ACC112 (cell line): ENCODE data around the gene ARHGEF6.
"Not testable (repeated sequence)": the region's sequence is repeated elsewhere in the genome, so short reads cannot be mapped to it uniquely, and the experiment has no call there.

Experiments
- H2AFZ ChIP-seq: fragments of 200-600 bp; sonication (generic); one replicate; pipeline ENCODE4 v1.6.0; 2017; ENCODE audit warnings: antibody characterized with exemption, low read length; ENCODE audit not compliant: unreplicated experiment
- H3K27ac ChIP-seq: fragments of 200-600 bp; sonication (generic); 2 replicates; pipeline ENCODE4 v1.5.1; 2014; ENCODE audit warnings: low read depth, mild to moderate bottlenecking, antibody characterized with exemption, low read length, moderate library complexity
- H3K27me3 ChIP-seq: fragments of 200-600 bp; sonication (generic); 2 replicates; pipeline ENCODE4 v1.6.1; 2014; ENCODE audit warnings: mild to moderate bottlenecking, antibody characterized with exemption, low read length, moderate library complexity, mixed read lengths; ENCODE audit not compliant: insufficient read depth
- H3K36me3 ChIP-seq: fragments of 200-600 bp; sonication (generic); 2 replicates; pipeline ENCODE4 v1.6.1; 2016; ENCODE audit warnings: mild to moderate bottlenecking, antibody characterized with exemption, low read length, moderate library complexity, mixed read lengths; ENCODE audit not compliant: insufficient read depth
- H3K4me1 ChIP-seq: fragments of 200-600 bp; sonication (generic); one replicate; pipeline ENCODE4 v1.6.1; 2016; ENCODE audit warnings: low read length, mixed read lengths; ENCODE audit not compliant: insufficient read depth, unreplicated experiment, control insufficient read depth
- H3K4me3 ChIP-seq: fragments of 200-600 bp; sonication (generic); 2 replicates; pipeline ENCODE4 v1.5.1; 2014; ENCODE audit warnings: mild to moderate bottlenecking, low read depth, low read length
- H3K79me2 ChIP-seq: fragments of 200-600 bp; sonication (generic); one replicate; pipeline ENCODE4 v1.6.0; 2016; ENCODE audit warnings: low read length; ENCODE audit not compliant: control insufficient read depth, unreplicated experiment, insufficient read depth

The ARHGEF6 gene, protein sequence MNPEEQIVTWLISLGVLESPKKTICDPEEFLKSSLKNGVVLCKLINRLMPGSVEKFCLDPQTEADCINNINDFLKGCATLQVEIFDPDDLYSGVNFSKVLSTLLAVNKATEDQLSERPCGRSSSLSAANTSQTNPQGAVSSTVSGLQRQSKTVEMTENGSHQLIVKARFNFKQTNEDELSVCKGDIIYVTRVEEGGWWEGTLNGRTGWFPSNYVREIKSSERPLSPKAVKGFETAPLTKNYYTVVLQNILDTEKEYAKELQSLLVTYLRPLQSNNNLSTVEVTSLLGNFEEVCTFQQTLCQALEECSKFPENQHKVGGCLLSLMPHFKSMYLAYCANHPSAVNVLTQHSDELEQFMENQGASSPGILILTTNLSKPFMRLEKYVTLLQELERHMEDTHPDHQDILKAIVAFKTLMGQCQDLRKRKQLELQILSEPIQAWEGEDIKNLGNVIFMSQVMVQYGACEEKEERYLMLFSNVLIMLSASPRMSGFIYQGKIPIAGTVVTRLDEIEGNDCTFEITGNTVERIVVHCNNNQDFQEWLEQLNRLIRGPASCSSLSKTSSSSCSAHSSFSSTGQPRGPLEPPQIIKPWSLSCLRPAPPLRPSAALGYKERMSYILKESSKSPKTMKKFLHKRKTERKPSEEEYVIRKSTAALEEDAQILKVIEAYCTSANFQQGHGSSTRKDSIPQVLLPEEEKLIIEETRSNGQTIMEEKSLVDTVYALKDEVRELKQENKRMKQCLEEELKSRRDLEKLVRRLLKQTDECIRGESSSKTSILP

GRCh38 chrX:136780763-136781162 lies at the start of gene ARHGEF6:
TSS of gene ARHGEF6 (minus strand) at chrX:136780932. CDS start at chrX:136780882, 50 bp downstream.
- Histone ChIP-seq H3K27me3 (no peaks in the 10 kb centered on the region), H2AFZ (peak within 1 kb of the TSS; percentile 60), H3K36me3 (no peaks in the 10 kb centered on the region), H3K4me1 (peaks cover 11% of the 10 kb centered on the region), H3K4me3 (peak within 1 kb of the TSS; percentile 30), H3K27ac (no peak within 1 kb of the TSS), H3K79me2 (no peaks in the 10 kb centered on the region)

DNA sequence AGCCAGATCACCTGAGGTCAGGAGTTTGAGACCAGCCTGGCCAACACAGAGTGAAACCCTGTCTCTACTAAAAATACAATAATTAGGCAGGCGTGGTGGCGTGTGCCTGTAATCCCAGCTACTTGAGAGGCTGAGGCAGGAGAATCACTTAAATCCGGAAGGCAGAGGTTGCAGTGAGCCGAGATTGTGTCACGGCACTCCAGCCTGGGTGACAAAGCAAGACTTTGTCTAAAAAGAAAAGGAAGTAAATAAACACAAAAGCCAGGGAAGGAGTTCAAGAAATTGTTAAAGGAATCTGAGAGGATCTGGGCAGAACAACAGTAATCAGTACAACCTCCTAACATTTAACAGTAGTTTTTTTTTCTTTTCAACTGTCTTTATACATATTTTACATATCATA lies 48.7 kb upstream of the ARHGEF6 start:
- Histone ChIP-seq H3K79me2 (no peaks in the 10 kb centered on the region), H3K4me1 (peaks cover 4% of the 10 kb centered on the region), H3K27ac (no peak overlapping the region), H3K36me3 (no peaks in the 10 kb centered on the region), H2AFZ (no peak overlapping the region), H3K27me3 (no peaks in the 10 kb centered on the region), H3K4me3 (no peak overlapping the region)

DNA sequence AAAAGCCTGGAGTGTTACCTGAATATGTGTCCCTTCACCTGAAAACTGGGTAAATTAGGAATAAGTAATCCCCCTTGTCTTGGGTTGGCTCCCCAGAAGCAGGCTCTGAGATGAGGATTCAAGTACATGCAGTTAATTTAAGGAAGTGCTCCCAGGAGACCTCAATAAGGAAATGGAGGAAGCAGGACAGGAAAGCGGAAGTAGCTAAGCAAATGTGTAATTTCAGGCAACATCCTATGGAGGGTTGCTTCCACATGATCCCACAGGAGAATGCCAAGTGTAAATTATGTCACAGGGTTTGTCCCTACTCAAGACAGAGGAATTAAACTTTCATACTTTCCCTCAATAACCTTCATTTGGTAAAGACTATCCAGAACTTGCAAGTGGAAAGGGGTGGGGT lies 48.1 kb upstream of the ARHGEF6 start:
- no peaks in the 10 kb centered on the region for H3K27me3 ChIP-seq
- no peak overlapping the region for H2AFZ ChIP-seq
- H3K79me2 ChIP-seq, result no peaks in the 10 kb centered on the region
- peaks cover 4% of the 10 kb centered on the region for H3K4me1 ChIP-seq
- H3K36me3 ChIP-seq, result no peaks in the 10 kb centered on the region
- H3K27ac ChIP-seq, result no peak overlapping the region
- H3K4me3 ChIP-seq, result no peak overlapping the region

GRCh38 chrX:136827026-136827425 lies 46.3 kb upstream of the ARHGEF6 start:
- H3K27me3 ChIP-seq, result no peaks in the 10 kb centered on the region
- no peak overlapping the region for H3K4me3 ChIP-seq
- peaks cover 8% of the 10 kb centered on the region for H3K4me1 ChIP-seq
- H3K27ac ChIP-seq, result no peak overlapping the region
- no peaks in the 10 kb centered on the region for H3K79me2 ChIP-seq
- no peak overlapping the region for H2AFZ ChIP-seq
- H3K36me3 ChIP-seq, result no peaks in the 10 kb centered on the region

GRCh38 chrX:136825771-136826170 lies 45.0 kb upstream of the ARHGEF6 start:
- Histone ChIP-seq H3K27ac (no peak overlapping the region), H3K27me3 (no peaks in the 10 kb centered on the region), H2AFZ (no peak overlapping the region), H3K4me3 (no peak overlapping the region), H3K4me1 (peaks cover 8% of the 10 kb centered on the region), H3K36me3 (no peaks in the 10 kb centered on the region), H3K79me2 (no peaks in the 10 kb centered on the region)

GRCh38 chrX:136823175-136823574 lies 42.4 kb upstream of the ARHGEF6 start:
- no peaks in the 10 kb centered on the region for H3K79me2 ChIP-seq
- H3K27me3 ChIP-seq, result no peaks in the 10 kb centered on the region
- peak overlapping the region; percentile 94 for H3K27ac ChIP-seq
- H3K36me3 ChIP-seq, result no peaks in the 10 kb centered on the region
- H2AFZ ChIP-seq, result no peak overlapping the region
- H3K4me1 ChIP-seq, result peaks cover 8% of the 10 kb centered on the region
- no peak overlapping the region for H3K4me3 ChIP-seq

GRCh38 chrX:136822337-136823095 lies 41.8 kb upstream of the ARHGEF6 start:
- Histone ChIP-seq H3K36me3 (no peaks in the 10 kb centered on the region), H3K27me3 (no peaks in the 10 kb centered on the region), H3K27ac (peak overlapping the region; percentile 94), H2AFZ (no peak overlapping the region), H3K4me1 (peaks cover 8% of the 10 kb centered on the region), H3K79me2 (no peaks in the 10 kb centered on the region), H3K4me3 (no peak overlapping the region)

DNA sequence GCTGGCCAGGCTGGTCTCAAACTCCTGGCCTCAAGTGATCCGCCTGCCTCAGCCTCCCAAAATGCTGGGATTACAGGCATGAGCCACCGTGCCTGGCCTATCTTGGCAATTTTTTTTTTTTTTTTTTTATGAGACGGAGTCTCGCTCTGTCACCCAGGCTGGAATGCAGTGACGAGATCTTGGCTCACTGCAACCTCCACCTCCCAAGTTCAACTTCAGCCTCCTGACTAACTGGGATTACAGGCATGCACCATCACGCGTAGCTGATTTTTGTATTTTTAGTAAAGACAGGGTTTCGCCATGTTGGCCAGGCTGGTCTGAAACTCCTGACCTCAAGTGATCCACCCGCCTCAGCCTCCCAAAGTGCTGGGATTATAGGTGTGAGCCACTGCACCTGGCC lies 39.0 kb upstream of the ARHGEF6 start:
- not testable (repeated sequence) for H3K4me3 ChIP-seq, H3K27ac ChIP-seq, H3K79me2 ChIP-seq, H3K27me3 ChIP-seq, H2AFZ ChIP-seq, H3K36me3 ChIP-seq
- peaks cover 13% of the 10 kb centered on the region for H3K4me1 ChIP-seq

GRCh38 chrX:136819031-136819703 lies 38.4 kb upstream of the ARHGEF6 start:
- H3K4me1 ChIP-seq, result peaks cover 13% of the 10 kb centered on the region
- H3K27ac ChIP-seq, result no peak overlapping the region
- no peaks in the 10 kb centered on the region for H3K36me3 ChIP-seq
- H3K27me3 ChIP-seq, result no peaks in the 10 kb centered on the region
- H2AFZ ChIP-seq, result no peak overlapping the region
- no peak overlapping the region for H3K4me3 ChIP-seq
- H3K79me2 ChIP-seq, result no peaks in the 10 kb centered on the region

DNA sequence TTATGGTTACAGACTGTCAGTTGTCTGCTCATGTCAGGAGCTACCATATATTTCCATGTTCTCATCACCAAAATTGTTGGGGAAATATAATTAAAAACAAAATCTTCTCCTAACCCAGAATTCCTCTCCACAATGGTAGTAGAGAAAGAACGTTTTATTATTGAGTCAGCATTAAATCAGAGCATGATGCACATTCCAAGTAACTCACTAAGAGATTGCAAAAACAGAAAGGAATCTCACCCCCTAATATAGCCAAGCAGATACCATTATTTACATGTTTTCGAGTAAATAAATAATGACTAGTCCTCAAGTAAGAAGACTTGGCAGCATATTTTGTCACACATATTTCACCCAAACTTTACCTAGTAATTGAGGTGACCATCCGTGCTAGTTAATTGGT lies 36.2 kb upstream of the ARHGEF6 start:
- no peaks in the 10 kb centered on the region for H3K36me3 ChIP-seq
- peaks cover 10% of the 10 kb centered on the region for H3K4me1 ChIP-seq
- peak overlapping the region; percentile 40 for H3K27ac ChIP-seq
- no peak overlapping the region for H3K4me3 ChIP-seq
- no peak overlapping the region for H2AFZ ChIP-seq
- H3K27me3 ChIP-seq, result no peaks in the 10 kb centered on the region
- H3K79me2 ChIP-seq, result no peaks in the 10 kb centered on the region
